Kidney (tissue), 14 donors: ENCODE measurements around the gene NANS. TPM values are rescaled to one million over a fixed set of nuclear protein-coding genes. Genes with fewer than 3 reads are reported as not detected.

Experiments
- DNase-seq, 5 donors: peaks; one replicate each; pipeline ENCODE4 v3.0.0-alpha.2; 2013 to 2020
- FAIRE-seq: peaks from 2 replicates; lab custom pipeline; 2012; peaks lifted over from hg19 to GRCh38; lab: Jason Lieb, UNC
- H3K27ac ChIP-seq, 2 donors: one replicate each; pipeline ENCODE4 v1.7.0; 2013; ENCODE audit warnings: low read depth in 2 of 2, low read length in 2 of 2, inconsistent platforms in 1 of 2
- H3K27me3 ChIP-seq: one replicate; pipeline ENCODE4 v1.7.1; 2013; ENCODE audit warnings: low read length, inconsistent platforms; ENCODE audit not compliant: control insufficient read depth, insufficient read depth
- H3K36me3 ChIP-seq, 3 donors: one replicate each; pipeline versions ENCODE4 v1.7.0 to v1.7.1; 2013; ENCODE audit warnings: low read length in 3 of 3, control low read depth in 1 of 3, inconsistent platforms in 1 of 3; ENCODE audit not compliant: insufficient read depth in 3 of 3, control insufficient read depth in 2 of 3
- H3K4me1 ChIP-seq, 3 donors: one replicate each; pipeline versions ENCODE4 v1.7.0 to v1.7.1; 2013; ENCODE audit warnings: low read length in 3 of 3, inconsistent platforms in 1 of 3, low read depth in 1 of 3; ENCODE audit not compliant: control insufficient read depth in 2 of 3, insufficient read depth in 2 of 3
- H3K4me3 ChIP-seq, 3 donors: one replicate each; pipeline versions ENCODE4 v1.7.0 to v1.8.1; 2013; ENCODE audit warnings: low read length in 3 of 3, control low read depth in 1 of 3, inconsistent platforms in 1 of 3
- H3K9ac ChIP-seq, 3 donors: one replicate each; pipeline versions ENCODE4 v1.7.0 to v1.7.1; 2013; ENCODE audit warnings: low read length in 3 of 3, control low read depth in 1 of 3, inconsistent platforms in 1 of 3
- H3K9me3 ChIP-seq, 3 donors: one replicate each; pipeline versions ENCODE4 v1.7.0 to v1.7.1; 2013; ENCODE audit warnings: low read length in 3 of 3, control low read depth in 1 of 3, inconsistent platforms in 1 of 3; ENCODE audit not compliant: control insufficient read depth in 2 of 3, insufficient read depth in 1 of 3
- CTCF ChIP-seq: IDR thresholded peaks from 3 replicates; pipeline ENCODE4 v1.5.1; 2012; ENCODE audit warnings: mild to moderate bottlenecking, moderate library complexity, borderline replicate concordance; ENCODE audit not compliant: insufficient read depth; ENCODE audit errors: extremely low read depth
- intact Hi-C: fragments of 100-400 bp; cut with DNase I; formaldehyde crosslinking; loops from one replicate; pipeline ENCODE4 v1.11.1; 2022
- polyA plus RNA-seq: library from polyadenylated mRNA; stranded (reverse); fragments of 350-450 nt; fragmentation: Illumina TruSeq; extraction: RNeasy Lipid Tissue Mini Kit (QIAGEN cat#74804); gene quantifications from one replicate; pipeline ENCODE4 v1.2.3, GENCODE V29; 2014; ENCODE audit warnings: low read depth, low replicate concordance; ENCODE audit not compliant: insufficient read depth
- total RNA-seq: library from RNA; stranded (reverse); fragmentation: NEBNext Ultra II Directional; extraction: Animal tissue kit (Norgen Biotek cat#: 25700); gene quantifications from one replicate; pipeline ENCODE4 v1.2.1, GENCODE V29; 2021
- donor health status: control.
- donor health status: control.
- donor health status: control.
- donor health status: control.
- donor health status: control.
- donor health status: DM: yes; HTN: yes; CAD: no.
- donor health status: Normal renal cell carcinoma (clear cell type).

NANS gene
- total and polyA plus RNA-seq, 2 donors from 2014 or later: 35.8 to 47.7 TPM

GRCh38 chr9:98097836-98098235 lies 41.3 kb downstream of the NANS start:
- no peaks in the 10 kb centered on the region for H3K9me3 ChIP-seq
- no peak overlapping the region for H3K27ac ChIP-seq
- intact Hi-C loops: no loop called here
- no peaks in the 10 kb centered on the region for H3K4me1 ChIP-seq
- H3K9ac ChIP-seq: no peak overlapping the region
- no peak overlapping the region for H3K4me3 ChIP-seq
- FAIRE-seq: no peak
- no peak for DNase-seq
- TF ChIP-seq CTCF: no peak
- H3K27me3 ChIP-seq: no peaks in the 10 kb centered on the region
- no peaks in the 10 kb centered on the region for H3K36me3 ChIP-seq

- Histone ChIP-seq H3K9me3 (no peaks in the 10 kb centered on the region), H3K36me3 (no peaks in the 10 kb centered on the region), H3K4me3 (no peak overlapping the region), H3K27ac (no peak overlapping the region), H3K27me3 (no peaks in the 10 kb centered on the region), H3K4me1 (no peaks in the 10 kb centered on the region), H3K9ac (no peak overlapping the region)
- no peak for FAIRE-seq
- DNase-seq: no peak
- no peak for TF ChIP-seq CTCF
- intact Hi-C loops: no loop called here
Measured at GRCh38 chr9:98099346-98099745, 42.8 kb downstream of the NANS start.

- intact Hi-C loops: no loop called here
Measured at GRCh38 chr9:98099898-98100297, 43.4 kb downstream of the NANS start.

More at GRCh38 chr9:98099898-98100297, 43.4 kb downstream of the NANS start:
- H3K4me3 ChIP-seq: no peak overlapping the region
- H3K27me3 ChIP-seq: no peaks in the 10 kb centered on the region
- FAIRE-seq: no peak
- H3K9ac ChIP-seq: no peak overlapping the region
- no peaks in the 10 kb centered on the region for H3K9me3 ChIP-seq
- no peak for DNase-seq
- no peak overlapping the region for H3K27ac ChIP-seq
- H3K4me1 ChIP-seq: no peaks in the 10 kb centered on the region
- H3K36me3 ChIP-seq: no peaks in the 10 kb centered on the region
- no peak for TF ChIP-seq CTCF
